Mucosa of stomach (tissue), 1 donor: Measurements from ENCODE around the gene CMTM3.
"Not testable (repeated sequence)": the region's sequence is repeated elsewhere in the genome, so short reads cannot be mapped to it uniquely, and the experiment has no call there.

Experiments used
- H3K27me3 ChIP-seq: one replicate; pipeline ENCODE4 v1.7.0; 2013; ENCODE audit warnings: mild to moderate bottlenecking, low read length; ENCODE audit not compliant: control insufficient read depth, insufficient read depth
- H3K36me3 ChIP-seq: one replicate; pipeline ENCODE4 v1.7.0; 2013; ENCODE audit warnings: low read length; ENCODE audit not compliant: control insufficient read depth, insufficient read depth
- H3K4me1 ChIP-seq: one replicate; pipeline ENCODE4 v1.7.0; 2013; ENCODE audit warnings: mild to moderate bottlenecking, low read length; ENCODE audit not compliant: control insufficient read depth, insufficient read depth
- H3K4me3 ChIP-seq: one replicate; pipeline ENCODE4 v1.7.0; 2013; ENCODE audit warnings: low read length
- H3K9ac ChIP-seq: one replicate; pipeline ENCODE4 v1.7.0; 2013; ENCODE audit warnings: mild to moderate bottlenecking, low read length, moderate library complexity
- H3K9me3 ChIP-seq: one replicate; pipeline ENCODE4 v1.7.0; 2013; ENCODE audit warnings: mild to moderate bottlenecking, low read length, moderate library complexity; ENCODE audit not compliant: control insufficient read depth
- donor health status: Pancreatic carcinoma.

The CMTM3 gene

DNA sequence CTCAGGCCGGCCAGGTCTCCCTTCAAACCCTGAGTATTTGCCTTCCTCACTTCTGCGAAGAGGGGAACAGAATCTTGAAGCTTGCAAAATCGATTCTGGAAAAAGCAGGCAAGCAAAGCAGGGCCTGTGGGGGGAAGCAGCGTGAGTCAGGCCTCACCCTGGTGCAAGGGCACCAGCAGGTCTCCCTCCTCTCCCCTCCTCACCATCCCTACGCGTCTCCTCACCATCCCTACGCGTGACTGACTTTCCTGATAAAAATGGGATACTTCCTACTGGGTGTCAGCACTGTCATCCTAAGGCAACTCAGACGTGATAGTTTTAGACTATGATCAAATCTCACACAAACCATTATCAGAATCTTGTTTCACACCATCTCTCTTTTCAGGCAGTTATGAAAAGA, 12.1 kb downstream of the CMTM3 start:
- Histone ChIP-seq H3K9ac (no peak overlapping the region), H3K36me3 (peaks cover 11% of the 10 kb centered on the region), H3K27me3 (no peaks in the 10 kb centered on the region)

DNA sequence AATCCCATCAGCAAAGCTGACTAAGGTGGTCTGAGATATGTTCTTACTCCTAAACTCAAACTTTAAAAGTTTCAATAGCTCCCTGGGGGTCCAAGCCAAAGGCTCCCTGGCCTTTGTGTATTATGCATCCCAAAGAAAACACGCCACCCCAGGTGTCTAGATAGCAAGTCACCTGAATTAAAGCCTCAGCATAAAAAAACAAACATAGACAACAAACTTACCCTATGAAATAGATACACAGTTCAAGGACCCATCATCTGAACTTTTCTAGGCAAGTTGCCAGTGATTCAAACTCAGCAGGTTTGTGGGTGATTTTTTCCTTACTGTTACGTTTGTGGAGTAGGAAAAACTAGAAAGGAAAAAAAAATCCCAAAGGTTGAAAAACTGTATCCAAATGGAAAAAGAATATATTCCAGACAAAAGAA, 12.5 kb downstream of the CMTM3 start:
- Histone ChIP-seq H3K27me3 (no peaks in the 10 kb centered on the region), H3K36me3 (peaks cover 15% of the 10 kb centered on the region), H3K4me1 (peaks cover 18% of the 10 kb centered on the region), H3K9ac (no peak overlapping the region), H3K9me3 (no peaks in the 10 kb centered on the region), H3K4me3 (no peak overlapping the region)

More for the DNA sequence above, 12.1 kb downstream of the CMTM3 start:
- H3K9me3 ChIP-seq: no peaks in the 10 kb centered on the region
- peaks cover 18% of the 10 kb centered on the region for H3K4me1 ChIP-seq
- no peak overlapping the region for H3K4me3 ChIP-seq

GRCh38 chr16:66617728-66618127, 13.2 kb downstream of the CMTM3 start:
- Histone ChIP-seq H3K27me3 (no peaks in the 10 kb centered on the region), H3K9me3 (no peaks in the 10 kb centered on the region), H3K9ac (no peak overlapping the region), H3K4me3 (no peak overlapping the region), H3K4me1 (peaks cover 24% of the 10 kb centered on the region), H3K36me3 (peaks cover 22% of the 10 kb centered on the region)

- Histone ChIP-seq H3K9me3 (no peaks in the 10 kb centered on the region), H3K27me3 (no peaks in the 10 kb centered on the region), H3K4me1 (peaks cover 31% of the 10 kb centered on the region), H3K4me3 (no peak overlapping the region), H3K9ac (no peak overlapping the region), H3K36me3 (peaks cover 27% of the 10 kb centered on the region)
Observed at GRCh38 chr16:66618588-66619375, 14.3 kb downstream of the CMTM3 start.

DNA sequence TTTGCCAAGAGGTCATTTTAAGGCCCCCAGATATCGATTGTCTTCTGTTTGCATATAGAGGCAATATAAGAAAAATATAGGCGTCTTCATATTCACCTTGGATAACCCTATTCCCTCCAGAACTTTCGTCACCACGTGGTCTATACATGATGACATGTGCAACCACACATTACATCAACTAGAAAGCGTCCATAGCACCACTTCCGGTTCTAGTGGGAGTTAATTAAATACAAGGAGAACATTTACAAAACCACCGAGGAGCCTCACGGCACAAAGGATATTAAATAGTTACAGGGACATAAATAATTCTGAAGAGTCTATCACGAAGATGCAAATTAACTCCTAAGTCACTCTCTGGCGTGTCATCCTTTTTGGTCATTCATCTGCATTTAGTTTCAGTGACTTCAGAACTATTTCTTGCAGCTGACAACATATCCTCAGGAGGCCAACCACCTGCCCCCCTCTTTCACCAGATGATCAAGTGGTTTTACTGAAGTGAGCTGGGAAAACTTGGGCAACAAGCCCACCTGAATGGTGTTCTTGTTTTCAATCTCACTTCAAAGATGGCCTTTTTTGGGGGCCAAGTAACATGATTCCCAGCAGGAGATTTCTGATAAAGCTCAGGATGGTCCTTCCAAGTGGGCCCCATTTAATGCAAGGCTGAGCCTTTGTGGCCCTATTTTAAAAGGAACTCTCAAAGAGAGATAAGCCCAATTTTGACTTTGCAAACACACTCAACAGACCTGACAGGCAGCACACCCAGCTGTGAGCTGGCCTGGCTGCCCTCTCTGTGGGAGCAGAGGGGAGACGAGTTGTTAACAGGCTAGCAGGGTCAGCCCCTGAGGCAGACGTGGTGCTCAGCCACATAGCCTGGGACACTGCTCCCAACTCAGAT, 15.3 kb downstream of the CMTM3 start:
- Histone ChIP-seq H3K27me3 (no peaks in the 10 kb centered on the region), H3K36me3 (peaks cover 24% of the 10 kb centered on the region), H3K9ac (no peak overlapping the region), H3K4me3 (no peak overlapping the region), H3K4me1 (peaks cover 31% of the 10 kb centered on the region), H3K9me3 (no peaks in the 10 kb centered on the region)

- H3K9ac ChIP-seq: no peak overlapping the region
- H3K27me3 ChIP-seq: no peaks in the 10 kb centered on the region
- H3K4me3 ChIP-seq: no peak overlapping the region
- no peaks in the 10 kb centered on the region for H3K9me3 ChIP-seq
- peaks cover 31% of the 10 kb centered on the region for H3K4me1 ChIP-seq
- peaks cover 24% of the 10 kb centered on the region for H3K36me3 ChIP-seq
Observed at GRCh38 chr16:66620429-66620795, 15.9 kb downstream of the CMTM3 start.

DNA sequence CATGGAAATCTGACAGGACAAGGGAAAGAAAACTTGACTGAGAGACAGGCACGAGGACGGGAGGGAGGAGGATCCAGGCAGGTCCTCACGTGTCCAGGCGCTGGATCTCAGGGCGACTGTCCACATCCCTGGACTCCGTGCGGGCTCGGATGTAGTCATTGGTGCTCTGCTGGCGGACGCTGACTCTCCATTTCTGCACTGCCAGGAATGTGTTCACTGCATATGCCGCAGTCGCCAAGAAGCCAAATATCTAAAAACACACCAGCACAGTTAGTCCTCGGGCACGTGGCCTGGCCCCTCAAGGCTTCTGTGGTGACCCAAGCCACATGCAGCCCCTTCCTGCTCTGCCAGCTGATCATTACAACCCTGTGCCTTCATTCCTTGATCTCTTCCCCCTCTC, 17.5 kb downstream of the CMTM3 start:
- Histone ChIP-seq H3K9me3 (no peaks in the 10 kb centered on the region), H3K4me3 (no peak overlapping the region), H3K9ac (no peak overlapping the region), H3K4me1 (peaks cover 31% of the 10 kb centered on the region), H3K36me3 (peaks cover 24% of the 10 kb centered on the region), H3K27me3 (no peaks in the 10 kb centered on the region)

GRCh38 chr16:66622863-66623262, 18.4 kb downstream of the CMTM3 start:
- Histone ChIP-seq H3K4me3 (no peak overlapping the region), H3K9ac (no peak overlapping the region), H3K36me3 (peaks cover 24% of the 10 kb centered on the region), H3K4me1 (peaks cover 27% of the 10 kb centered on the region), H3K9me3 (no peaks in the 10 kb centered on the region), H3K27me3 (no peaks in the 10 kb centered on the region)

DNA sequence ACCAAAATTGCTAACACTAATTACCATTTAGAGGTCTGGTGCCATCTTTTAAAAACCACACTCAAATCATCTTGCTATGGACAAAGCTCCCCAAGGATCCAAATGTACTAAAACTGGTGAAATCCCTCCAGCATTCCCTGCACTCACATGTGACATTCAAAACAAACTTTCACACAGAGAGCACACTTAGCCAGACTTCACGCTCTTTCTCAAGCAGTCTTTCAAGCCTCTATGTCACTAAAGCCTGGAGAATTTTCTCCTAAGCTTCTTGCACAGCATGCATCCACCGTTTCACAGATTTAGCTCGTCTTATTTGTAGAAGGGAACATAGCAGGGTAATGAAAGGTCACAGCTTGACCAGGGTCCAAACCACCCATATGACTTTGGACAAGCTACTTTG, 19.3 kb downstream of the CMTM3 start:
- Histone ChIP-seq H3K9me3 (no peaks in the 10 kb centered on the region), H3K27me3 (no peaks in the 10 kb centered on the region), H3K4me1 (peaks cover 18% of the 10 kb centered on the region), H3K36me3 (peaks cover 20% of the 10 kb centered on the region), H3K9ac (no peak overlapping the region), H3K4me3 (no peak overlapping the region)

DNA sequence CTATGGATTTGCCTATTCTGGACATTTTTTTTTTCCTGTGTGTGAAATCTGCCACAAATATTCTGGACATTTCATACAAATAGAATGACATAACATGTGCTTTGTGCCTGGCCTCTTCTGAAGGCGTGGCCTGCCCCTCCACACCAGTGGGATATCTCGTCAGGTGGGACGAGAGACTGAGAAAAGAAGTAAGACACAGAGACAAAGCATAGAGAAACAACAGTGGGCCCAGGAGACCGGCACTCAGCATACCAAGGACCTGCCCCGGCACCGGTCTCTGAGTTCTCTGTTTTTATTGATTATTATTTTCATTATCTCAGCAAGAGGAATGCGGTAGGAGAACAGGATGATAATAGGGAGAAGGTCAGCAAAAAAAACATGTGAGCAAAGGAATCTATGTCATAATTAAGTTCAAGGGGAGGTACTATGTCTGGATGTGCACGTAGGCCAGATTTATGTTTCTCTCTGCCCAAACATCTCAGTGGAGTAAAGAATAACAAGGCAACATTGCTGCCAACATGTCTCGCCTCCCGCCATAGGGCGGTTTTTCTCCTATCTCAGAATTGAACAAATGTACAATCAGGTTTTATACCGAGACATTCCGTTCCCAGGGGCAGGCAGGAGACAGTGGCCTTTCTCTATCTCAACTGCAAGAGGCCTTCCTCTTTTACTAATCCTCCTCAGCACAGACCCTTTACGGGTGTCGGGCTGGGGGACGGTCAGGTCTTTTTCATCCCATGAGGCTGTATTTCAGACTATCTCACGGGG, 23.3 kb downstream of the CMTM3 start:
- H3K27me3 ChIP-seq, H3K4me3 ChIP-seq, H3K9ac ChIP-seq, H3K9me3 ChIP-seq, H3K36me3 ChIP-seq: not testable (repeated sequence)
- H3K4me1 ChIP-seq: peaks cover 15% of the 10 kb centered on the region

DNA sequence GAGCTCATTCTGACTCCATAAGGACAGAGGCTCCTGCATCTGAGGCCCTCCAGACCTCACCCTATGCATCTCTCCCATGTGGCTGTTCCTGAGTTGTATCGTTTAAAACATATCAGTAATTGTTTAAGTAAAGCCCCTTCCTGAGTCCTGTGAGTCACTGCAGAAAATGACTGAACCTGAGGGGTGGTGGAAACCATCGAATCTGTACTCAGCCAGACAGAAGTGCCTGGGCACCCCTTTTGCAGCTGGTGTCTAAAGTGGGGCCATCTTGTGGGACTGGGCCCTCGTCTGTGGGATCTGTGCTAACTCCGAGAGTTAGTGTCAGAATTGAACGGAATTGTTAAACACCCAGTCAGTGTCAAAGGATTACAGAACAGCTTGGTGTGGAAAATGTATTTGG, 25.4 kb downstream of the CMTM3 start:
- H3K36me3 ChIP-seq: no peaks in the 10 kb centered on the region

More for the DNA sequence above, 25.4 kb downstream of the CMTM3 start:
- Histone ChIP-seq H3K4me1 (peaks cover 13% of the 10 kb centered on the region), H3K27me3 (no peaks in the 10 kb centered on the region), H3K4me3 (no peak overlapping the region), H3K9me3 (no peaks in the 10 kb centered on the region), H3K9ac (no peak overlapping the region)
